HEK293 (cell line): ENCODE results near the gene DNAJC5.
"Not testable (repeated sequence)": the region's sequence is repeated elsewhere in the genome, so short reads cannot be mapped to it uniquely, and the experiment has no call there.

ENCODE experiments used
- CTCF ChIA-PET: fragments of 350-600 bp; formaldehyde crosslinking; extraction: SDS; loops from one replicate; lab custom pipeline; 2021; ENCODE audit warnings: antibody characterized with exemption; lab: Yijun Ruan, JAX
- POLR2A ChIA-PET: fragments of 300-600 bp; formaldehyde crosslinking; extraction: SDS; loops from one replicate; lab custom pipeline; 2020; ENCODE audit warnings: antibody characterized with exemption, inconsistent platforms; lab: Yijun Ruan, JAX
- H3K27ac ChIP-seq: fragments of 200-500 bp; sonication (Bioruptor generic); 2 replicates; pipeline ENCODE4 v1.5.1; 2014; ENCODE audit warnings: low read depth, low read length, control low read depth, inconsistent platforms; ENCODE audit errors: extremely low read depth
- H3K36me3 ChIP-seq, 2 experiments: fragments of 200-500 bp in 1 of 2; sonication (Bioruptor generic) in 1 of 2; 1 replicate in 1 of 2; 2 replicates in 1 of 2; pipeline ENCODE4 v1.5.1; 2014 to 2017; ENCODE audit warnings: inconsistent platforms in 2 of 2, low read length in 2 of 2; ENCODE audit not compliant: control insufficient read depth in 2 of 2, insufficient read depth in 1 of 2
- H3K4me1 ChIP-seq: fragments of 200-500 bp; sonication (Bioruptor generic); 2 replicates; pipeline ENCODE4 v1.5.1; 2014; ENCODE audit warnings: mild to moderate bottlenecking, low read length, inconsistent platforms; ENCODE audit not compliant: control insufficient read depth, insufficient read depth
- H3K4me3 ChIP-seq: 2 replicates; pipeline ENCODE4 v1.5.1; 2011; ENCODE audit warnings: low read depth, mild to moderate bottlenecking, control low read depth, low read length, moderate library complexity
- H3K9me3 ChIP-seq: fragments of 200-500 bp; sonication (Bioruptor generic); 2 replicates; pipeline ENCODE4 v1.5.1; 2014; ENCODE audit warnings: low read depth, low read length, inconsistent platforms; ENCODE audit not compliant: control insufficient read depth, insufficient read depth
- ATF2 ChIP-seq: fragments of 450-650 bp; formaldehyde crosslinking; IDR thresholded peaks from 2 replicates; pipeline ENCODE4 v1.5.1; 2016; ENCODE audit warnings: missing biosample characterization, missing genetic modification characterization, low read depth
- BCL11A ChIP-seq: fragments of 450-650 bp; formaldehyde crosslinking; IDR thresholded peaks from 2 replicates; pipeline ENCODE4 v1.5.1; 2016; ENCODE audit warnings: low read depth, missing biosample characterization, missing genetic modification characterization
- GFI1B ChIP-seq: fragments of 450-650 bp; formaldehyde crosslinking; IDR thresholded peaks from 2 replicates; pipeline ENCODE4 v1.5.1; 2016; ENCODE audit warnings: missing biosample characterization, missing genetic modification characterization
- HOXA7 ChIP-seq: sonication (generic); formaldehyde crosslinking; IDR thresholded peaks from 2 replicates; pipeline ENCODE4 v1.8.1; 2022; ENCODE audit warnings: missing genetic modification reagents, borderline replicate concordance
- HOXD13 ChIP-seq: sonication (generic); formaldehyde crosslinking; IDR thresholded peaks from 2 replicates; pipeline ENCODE4 v1.8.0; 2022; ENCODE audit warnings: missing genetic modification reagents, borderline replicate concordance
- IKZF3 ChIP-seq: fragments of 450-650 bp; IDR thresholded peaks from 2 replicates; pipeline ENCODE4 v1.5.0; 2018; ENCODE audit warnings: missing biosample characterization, mild to moderate bottlenecking, missing genetic modification characterization, moderate library complexity
- INSM2 ChIP-seq: fragments of 450-650 bp; formaldehyde crosslinking; IDR thresholded peaks from 2 replicates; pipeline ENCODE4 v1.5.1; 2016; ENCODE audit warnings: missing biosample characterization, missing genetic modification characterization
- WT1 ChIP-seq: fragments of 450-650 bp; formaldehyde crosslinking; IDR thresholded peaks from 2 replicates; pipeline ENCODE4 v1.5.1; 2016; ENCODE audit warnings: missing biosample characterization, missing genetic modification characterization
- ZBTB8A ChIP-seq: fragments of 450-650 bp; formaldehyde crosslinking; IDR thresholded peaks from 2 replicates; pipeline ENCODE4 v1.5.1; 2016; ENCODE audit warnings: missing biosample characterization, missing genetic modification characterization
- ZNF146 ChIP-seq: fragments of 450-650 bp; formaldehyde crosslinking; IDR thresholded peaks from 2 replicates; pipeline ENCODE4 v1.5.1; 2016; ENCODE audit warnings: missing biosample characterization, missing genetic modification characterization
- ZNF2 ChIP-seq: fragments of 450-650 bp; formaldehyde crosslinking; IDR thresholded peaks from 2 replicates; pipeline ENCODE4 v1.5.1; 2016; ENCODE audit warnings: missing biosample characterization, missing genetic modification characterization
- ZNF354C ChIP-seq: fragments of 450-650 bp; formaldehyde crosslinking; IDR thresholded peaks from 2 replicates; pipeline ENCODE4 v1.5.1; 2016; ENCODE audit warnings: missing biosample characterization, missing genetic modification characterization, low read depth, borderline replicate concordance
- ZNF449 ChIP-seq: fragments of 450-650 bp; formaldehyde crosslinking; IDR thresholded peaks from 2 replicates; pipeline ENCODE4 v1.5.1; 2017; ENCODE audit warnings: missing biosample characterization, mild to moderate bottlenecking, missing genetic modification characterization, moderate library complexity
- ZNF600 ChIP-seq: fragments of 450-650 bp; formaldehyde crosslinking; IDR thresholded peaks from 2 replicates; pipeline ENCODE4 v1.5.1; 2016; ENCODE audit warnings: missing biosample characterization, missing genetic modification characterization
- ZNF660 ChIP-seq: fragments of 450-650 bp; IDR thresholded peaks from 2 replicates; pipeline ENCODE4 v1.5.1; 2018; ENCODE audit warnings: missing biosample characterization, mild to moderate bottlenecking, missing genetic modification characterization
- ZNF785 ChIP-seq: fragments of 450-650 bp; formaldehyde crosslinking; IDR thresholded peaks from 2 replicates; pipeline ENCODE4 v1.5.1; 2016; ENCODE audit warnings: missing biosample characterization, missing genetic modification characterization
- TF ChIP-seq, protein P1 (sequence below): fragments of 450-650 bp; formaldehyde crosslinking; IDR thresholded peaks from 2 replicates; pipeline ENCODE4 v1.5.1; 2016; ENCODE audit warnings: missing biosample characterization, missing genetic modification characterization
- TF ChIP-seq, protein P2 (sequence below): IDR thresholded peaks from 2 replicates; pipeline ENCODE4 v1.6.1; 2011; ENCODE audit warnings: mild to moderate bottlenecking, low read depth, low read length, borderline replicate concordance

DNAJC5 gene

DNA sequence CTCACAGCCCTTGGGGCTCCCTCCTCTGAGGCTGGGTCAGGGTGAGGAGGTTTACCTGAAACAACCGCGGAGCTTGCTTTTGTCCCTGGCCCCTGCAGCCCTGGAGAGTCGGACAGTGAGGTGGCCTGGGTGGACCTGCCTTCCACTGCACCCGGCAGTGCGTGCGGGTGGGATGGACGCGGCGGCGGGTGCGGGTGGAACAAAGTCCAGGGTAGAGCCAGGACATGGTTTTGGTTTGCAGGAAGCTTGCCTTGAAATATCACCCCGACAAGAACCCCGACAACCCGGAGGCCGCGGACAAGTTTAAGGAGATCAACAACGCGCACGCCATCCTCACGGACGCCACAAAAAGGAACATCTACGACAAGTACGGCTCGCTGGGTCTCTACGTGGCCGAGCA is 34.1 kb downstream of the DNAJC5 start (continued):
- TF ChIP-seq ZNF600 (tag by site-specific recombination): no peak
- no peak for TF ChIP-seq ATF2 (tag by site-specific recombination)
- no peak for TF ChIP-seq ZNF146 (tag by site-specific recombination)
- no peak for TF ChIP-seq WT1 (tag by site-specific recombination)
- TF ChIP-seq, protein P1, sequence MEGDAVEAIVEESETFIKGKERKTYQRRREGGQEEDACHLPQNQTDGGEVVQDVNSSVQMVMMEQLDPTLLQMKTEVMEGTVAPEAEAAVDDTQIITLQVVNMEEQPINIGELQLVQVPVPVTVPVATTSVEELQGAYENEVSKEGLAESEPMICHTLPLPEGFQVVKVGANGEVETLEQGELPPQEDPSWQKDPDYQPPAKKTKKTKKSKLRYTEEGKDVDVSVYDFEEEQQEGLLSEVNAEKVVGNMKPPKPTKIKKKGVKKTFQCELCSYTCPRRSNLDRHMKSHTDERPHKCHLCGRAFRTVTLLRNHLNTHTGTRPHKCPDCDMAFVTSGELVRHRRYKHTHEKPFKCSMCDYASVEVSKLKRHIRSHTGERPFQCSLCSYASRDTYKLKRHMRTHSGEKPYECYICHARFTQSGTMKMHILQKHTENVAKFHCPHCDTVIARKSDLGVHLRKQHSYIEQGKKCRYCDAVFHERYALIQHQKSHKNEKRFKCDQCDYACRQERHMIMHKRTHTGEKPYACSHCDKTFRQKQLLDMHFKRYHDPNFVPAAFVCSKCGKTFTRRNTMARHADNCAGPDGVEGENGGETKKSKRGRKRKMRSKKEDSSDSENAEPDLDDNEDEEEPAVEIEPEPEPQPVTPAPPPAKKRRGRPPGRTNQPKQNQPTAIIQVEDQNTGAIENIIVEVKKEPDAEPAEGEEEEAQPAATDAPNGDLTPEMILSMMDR (tag by site-specific recombination): no peak
- TF ChIP-seq, all 188 proteins: peak for 0

DNA sequence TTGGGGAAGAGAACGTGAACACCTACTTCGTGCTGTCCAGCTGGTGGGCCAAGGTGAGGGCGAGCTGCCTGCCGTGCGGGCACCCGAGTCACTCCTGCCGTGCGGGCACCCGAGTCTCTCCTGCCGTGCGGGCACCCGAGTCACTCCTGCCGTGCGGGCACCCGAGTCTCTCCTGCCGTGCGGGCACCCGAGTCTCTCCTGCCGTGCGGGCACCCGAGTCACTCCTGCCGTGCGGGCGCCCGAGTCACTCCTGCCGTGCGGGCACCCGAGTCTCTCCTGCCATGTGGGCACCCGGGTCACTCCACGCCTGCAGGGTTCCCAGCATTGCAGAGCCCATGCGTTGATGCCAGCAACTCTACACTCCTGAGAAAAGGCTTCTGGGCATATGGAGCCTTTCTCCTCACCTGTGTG is 34.6 kb downstream of the DNAJC5 start:
- H3K36me3 ChIP-seq: peaks cover 0 to 75% of the 10 kb centered on the region in 2 experiments
- H3K4me3 ChIP-seq, H3K27ac ChIP-seq, POLR2A ChIA-PET, CTCF ChIA-PET, H3K9me3 ChIP-seq, H3K4me1 ChIP-seq: not testable (repeated sequence)

GRCh38 chr20:63930971-63931553 is 36.1 kb downstream of the DNAJC5 start:
- Histone ChIP-seq H3K36me3 (peaks cover under 1 to 90% of the 10 kb centered on the region in 2 experiments), H3K27ac (no peak overlapping the region), H3K4me1 (no peaks in the 10 kb centered on the region), H3K9me3 (no peaks in the 10 kb centered on the region), H3K4me3 (no peak overlapping the region)
- CTCF ChIA-PET: interaction anchor here (0.7 kb wide), 1 partner anchor 20 kb away, joined by 3 read pairs; no protein-coding TSS in a partner anchor
- POLR2A ChIA-PET: no interaction called here
- no peak for TF ChIP-seq HOXA7 (CRISPR knock-in tag)
- no peak for TF ChIP-seq ZNF354C (tag by site-specific recombination)
- TF ChIP-seq ZNF449: no peak
- TF ChIP-seq ZNF785 (tag by site-specific recombination): no peak
- no peak for TF ChIP-seq GFI1B (tag by site-specific recombination)
- no peak for TF ChIP-seq HOXD13 (CRISPR knock-in tag)
- no peak for TF ChIP-seq ZNF2 (tag by site-specific recombination)
- TF ChIP-seq INSM2 (tag by site-specific recombination): no peak
- TF ChIP-seq BCL11A (tag by site-specific recombination): no peak
- TF ChIP-seq, protein P2, sequence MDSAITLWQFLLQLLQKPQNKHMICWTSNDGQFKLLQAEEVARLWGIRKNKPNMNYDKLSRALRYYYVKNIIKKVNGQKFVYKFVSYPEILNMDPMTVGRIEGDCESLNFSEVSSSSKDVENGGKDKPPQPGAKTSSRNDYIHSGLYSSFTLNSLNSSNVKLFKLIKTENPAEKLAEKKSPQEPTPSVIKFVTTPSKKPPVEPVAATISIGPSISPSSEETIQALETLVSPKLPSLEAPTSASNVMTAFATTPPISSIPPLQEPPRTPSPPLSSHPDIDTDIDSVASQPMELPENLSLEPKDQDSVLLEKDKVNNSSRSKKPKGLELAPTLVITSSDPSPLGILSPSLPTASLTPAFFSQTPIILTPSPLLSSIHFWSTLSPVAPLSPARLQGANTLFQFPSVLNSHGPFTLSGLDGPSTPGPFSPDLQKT: no peak
- TF ChIP-seq IKZF3 (tag by site-specific recombination): no peak
- TF ChIP-seq ZNF660: no peak
- no peak for TF ChIP-seq ZBTB8A (tag by site-specific recombination)
